Adrenal gland (tissue), 12 donors: ENCODE data around the gene DHX29. TPM values are rescaled to one million over a fixed set of nuclear protein-coding genes. Genes with fewer than 3 reads are reported as not detected.

Experiments used
- DNase-seq, 7 donors: peaks; one replicate each; pipeline ENCODE4 v3.0.0-alpha.2; 2019 to 2020
- H3K27ac ChIP-seq, 5 donors: fragments of 200-600 bp; sonication (generic) in 4 of 5; 1 replicate in 3 of 5; 2 replicates in 2 of 5; pipeline versions ENCODE4 v1.5.1 to v1.8.0; 2016 to 2020; ENCODE audit warnings: mild to moderate bottlenecking in 1 of 5
- H3K27me3 ChIP-seq: fragments of 200-600 bp; 2 replicates; pipeline ENCODE4 v1.8.0; 2021
- H3K36me3 ChIP-seq, 2 donors: fragments of 200-600 bp; replicated peaks in 1 of 2; 1 replicate in 1 of 2; 2 replicates in 1 of 2; pipeline versions ENCODE4 v1.5.1 to v1.8.0; 2018 to 2022
- H3K4me1 ChIP-seq, 2 donors: fragments of 200-600 bp; replicated peaks in 1 of 2; 1 replicate in 1 of 2; 2 replicates in 1 of 2; pipeline versions ENCODE4 v1.5.1 to v1.8.0; 2018 to 2021
- H3K4me3 ChIP-seq, 4 donors: fragments of 200-600 bp; sonication (generic) in 3 of 4; one replicate each; pipeline ENCODE4 v1.5.1; 2016 to 2018
- H3K9me3 ChIP-seq, 3 donors: fragments of 200-600 bp; sonication (generic) in 1 of 3; replicated peaks in 1 of 3; 1 replicate in 2 of 3; 2 replicates in 1 of 3; pipeline versions ENCODE4 v1.5.1 to v1.8.0; 2016 to 2021
- CTCF ChIP-seq, 6 experiments: fragments of 450-650 bp in 4 of 6; fragments of 200-600 bp in 2 of 6; sonication (generic) in 1 of 6; IDR thresholded peaks; 1 replicate in 5 of 6; 2 replicates in 1 of 6; pipeline versions ENCODE4 v1.5.1 to v1.8.0; 2016 to 2021; ENCODE audit warnings: antibody characterized with exemption in 6 of 6, mild to moderate bottlenecking in 2 of 6, moderate library complexity in 1 of 6
- POLR2A ChIP-seq, 2 donors: fragments of 450-650 bp; IDR thresholded peaks; one replicate each; pipeline ENCODE4 v1.6.1; 2017; ENCODE audit warnings: antibody characterized with exemption in 2 of 2, mild to moderate bottlenecking in 2 of 2, moderate library complexity in 1 of 2
- WGBS, 4 donors: extraction: QIAGEN DNeasy Blood & Tissue Kit in 2 of 4; methylation state at CpG; one replicate each; pipeline versions ENCODE4 v1.1.5 to v1.1.7; 2013 to 2017; 5-methylcytosine and 5-hydroxymethylcytosine counted together
- intact Hi-C, 2 donors: fragments of 100-400 bp; cut with DNase I; formaldehyde crosslinking; loops; one replicate each; pipeline versions ENCODE4 v1.14.1 to v1.15.0; 2022 to 2023
- polyA plus RNA-seq, 3 donors: library from polyadenylated mRNA; stranded (reverse); fragments of 200-250 nt in 2 of 3; fragments of 350-450 nt in 1 of 3; fragmentation: Illumina TruSeq in 1 of 3; extraction: RNeasy Lipid Tissue Mini Kit (QIAGEN cat#74804) in 1 of 3; gene quantifications; one replicate each; pipeline ENCODE4 v1.2.3, GENCODE V29; 2013 to 2014
- total RNA-seq, 9 donors: library from RNA; depleted of rRNA in 4 of 9; stranded (reverse); fragments of >200 nt in 4 of 9; fragments of 120-200 nt in 1 of 9; fragmentation: NEBNext Ultra II Directional in 1 of 9; extraction: Animal tissue kit (Norgen Biotek cat#: 25700) in 1 of 9; gene quantifications; one replicate each; pipeline versions ENCODE4 v1.1.0 to v1.2.4, GENCODE V29; 2013 to 2023
- donor health status: healthy with polysubstance abuse.
- donor health status: Bipolar disorder and iron deficiency.
- donor health status: DM: yes; HTN: yes; CAD: no.
- donor health status: DM: no; HTN: no; CAD: no.
- donor health status: DM: no; HTN: no; CAD: no.
- donor health status: DM: yes; HTN: yes; CAD: no.

DHX29 gene
- total and polyA plus RNA-seq, 12 donors: 6.7 to 34.9 (median 24.8) TPM

- WGBS, 4 donors: 86 to 97% (median 89%) methylated on average over 4 of the region's 4 CpGs
- H3K9me3 ChIP-seq: no peaks in the 10 kb centered on the region
- DNase-seq: no peak
- H3K27me3 ChIP-seq: no peaks in the 10 kb centered on the region
- intact Hi-C loops: no loop called here
- TF ChIP-seq POLR2A (IDR thresholded peaks at IDR 0.05) (no peak), CTCF (IDR thresholded peaks at IDR 0.05) (no peak)
- no peak overlapping the region for H3K4me3 ChIP-seq
- no peak overlapping the region for H3K27ac ChIP-seq
- peaks cover 0 to 7% of the 10 kb centered on the region in 2 donors for H3K4me1 ChIP-seq
- peaks cover 0 to 27% of the 10 kb centered on the region in 2 donors for H3K36me3 ChIP-seq
Observed at GRCh38 chr5:55343107-55343506, 35.6 kb upstream of the DHX29 start.

GRCh38 chr5:55338810-55339243, 31.3 kb upstream of the DHX29 start:
- Histone ChIP-seq H3K27me3 (no peaks in the 10 kb centered on the region), H3K36me3 (no peaks in the 10 kb centered on the region), H3K9me3 (no peaks in the 10 kb centered on the region), H3K4me3 (no peak overlapping the region), H3K27ac (no peak overlapping the region), H3K4me1 (peaks cover 0 to 12% of the 10 kb centered on the region in 2 donors)
- WGBS, 4 donors: 78 to 93% (median 87%) methylated on average over 5 of the region's 5 CpGs
- DNase-seq: peak in 1 of 7 donors; percentile 27
- TF ChIP-seq CTCF (IDR thresholded peaks at IDR 0.05): no peak
- TF ChIP-seq POLR2A (IDR thresholded peaks at IDR 0.05): no peak
- intact Hi-C loops: loop anchor here in 1 of 2 donors (10.0 kb wide), 1 partner anchor 356 kb away; no protein-coding TSS in a partner anchor

GRCh38 chr5:55338092-55338613, 30.7 kb upstream of the DHX29 start:
- Histone ChIP-seq H3K4me3 (no peak overlapping the region), H3K4me1 (peaks cover 0 to 12% of the 10 kb centered on the region in 2 donors), H3K27me3 (no peaks in the 10 kb centered on the region), H3K36me3 (no peaks in the 10 kb centered on the region), H3K27ac (no peak overlapping the region), H3K9me3 (no peaks in the 10 kb centered on the region)
- intact Hi-C loops: loop anchor here in 1 of 2 donors (10.0 kb wide), 1 partner anchor 357 kb away; no protein-coding TSS in a partner anchor
- 56 to 67% (median 60%) methylated on average over 2 of the region's 2 CpGs for whole genome bisulfite sequencing, 4 donors
- no peak for DNase-seq
- TF ChIP-seq CTCF (IDR thresholded peaks at IDR 0.05) (no peak), POLR2A (IDR thresholded peaks at IDR 0.05) (no peak)

- H3K27me3 ChIP-seq: no peaks in the 10 kb centered on the region
- intact Hi-C loops: loop anchor here in 1 of 2 donors (10.0 kb wide), 1 partner anchor 361 kb away; no protein-coding TSS in a partner anchor
- DNase-seq: no peak
- H3K9me3 ChIP-seq: no peaks in the 10 kb centered on the region
- 98 to 100% (median 99%) methylated on average over 2 of the region's 2 CpGs for WGBS, 4 donors
- no peak overlapping the region for H3K27ac ChIP-seq
- H3K4me3 ChIP-seq: no peak overlapping the region
- peaks cover 0 to 7% of the 10 kb centered on the region in 2 donors for H3K36me3 ChIP-seq
- H3K4me1 ChIP-seq: peaks cover 0 to 33% of the 10 kb centered on the region in 2 donors
- TF ChIP-seq CTCF (IDR thresholded peaks at IDR 0.05) (no peak), POLR2A (IDR thresholded peaks at IDR 0.05) (no peak)
Observed at GRCh38 chr5:55333811-55334210, 26.3 kb upstream of the DHX29 start.
